Activated gamma-delta T cell treated with Interleukin-2 at 50 U/mL for 16 hours (primary cell): ENCODE results near the gene NPTX1.
"Not testable (repeated sequence)": the region's sequence is repeated elsewhere in the genome, so short reads cannot be mapped to it uniquely, and the experiment has no call there.

ENCODE experiments used
- DNase-seq: peaks from one replicate; pipeline ENCODE4 v3.0.0-alpha.2; 2020

The NPTX1 gene

GRCh38 chr17:80475910-80476876 is at the start of gene NPTX1:
NPTX1 (minus strand) TSS chr17:80476607; CDS start chr17:80476446, 161 bp downstream.
- no peak for DNase-seq

GRCh38 chr17:80523956-80524712 is 47.7 kb upstream of the NPTX1 start:
- DNase-seq = no peak

GRCh38 chr17:80523054-80523744 is 46.8 kb upstream of the NPTX1 start:
- no peak for DNase-seq

GRCh38 chr17:80520810-80521455 is 44.5 kb upstream of the NPTX1 start:
- no peak for DNase-seq

GRCh38 chr17:80519091-80519781 is 42.8 kb upstream of the NPTX1 start:
- DNase-seq = no peak

GRCh38 chr17:80518392-80518791 is 42.0 kb upstream of the NPTX1 start:
- DNase-seq = no peak

GRCh38 chr17:80517641-80518040 is 41.2 kb upstream of the NPTX1 start:
- DNase-seq = no peak

- DNase-seq = no peak
These were observed 39.9 kb upstream of the NPTX1 start for GRCh38 chr17:80516171-80516932.

- DNase-seq = no peak
These were observed 37.5 kb upstream of the NPTX1 start for GRCh38 chr17:80513892-80514291.

GRCh38 chr17:80513201-80513600 is 36.8 kb upstream of the NPTX1 start:
- no peak for DNase-seq

GRCh38 chr17:80512233-80512632 is 35.8 kb upstream of the NPTX1 start:
- no peak for DNase-seq

- DNase-seq = no peak
These were observed 35.1 kb upstream of the NPTX1 start for GRCh38 chr17:80511222-80512180.

- no peak for DNase-seq
These were observed 34.4 kb upstream of the NPTX1 start for GRCh38 chr17:80510772-80511171.

GRCh38 chr17:80510132-80510531 is 33.7 kb upstream of the NPTX1 start:
- no peak for DNase-seq

GRCh38 chr17:80509311-80509710 is 32.9 kb upstream of the NPTX1 start:
- no peak for DNase-seq

GRCh38 chr17:80507965-80508364 is 31.6 kb upstream of the NPTX1 start:
- DNase-seq = no peak

GRCh38 chr17:80507177-80507576 is 30.8 kb upstream of the NPTX1 start:
- DNase-seq = not testable (repeated sequence)

GRCh38 chr17:80504686-80505413 is 28.4 kb upstream of the NPTX1 start:
- DNase-seq = no peak

GRCh38 chr17:80503921-80504320 is 27.5 kb upstream of the NPTX1 start:
- DNase-seq = no peak
